ENCODE results near the gene PUM1.

The PUM1 gene

DNA sequence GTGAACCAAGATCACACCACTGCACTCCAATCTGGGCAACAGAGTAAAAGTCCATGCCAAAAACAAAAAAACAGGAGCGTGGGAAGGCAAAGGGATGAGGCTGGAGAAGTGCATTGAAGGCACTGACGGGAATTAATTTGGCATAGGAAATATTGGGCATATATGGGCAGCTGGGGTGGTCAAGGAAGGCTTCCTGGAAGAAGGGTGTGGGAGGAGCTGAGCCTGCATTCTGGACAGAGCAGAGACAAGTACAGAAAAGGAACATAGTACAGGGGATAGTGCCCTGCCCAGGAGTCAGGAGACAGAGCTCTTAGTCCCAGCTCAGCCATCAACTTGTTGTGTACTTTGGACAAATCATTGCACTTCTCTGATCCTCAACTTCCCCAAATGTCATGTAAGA is 168.6 kb downstream of the PUM1 start:
- Histone ChIP-seq H3K4ac (ENCODE audit: low read depth, low read length) (no peak overlapping the region), H3K4me1 (ENCODE audit: control insufficient read depth in 1 of 2, insufficient read depth in 2 of 2, low read length in 2 of 2) (peaks cover 0 to 6% of the 10 kb centered on the region in 2 experiments), H3K9ac (ENCODE audit: low read length) (no peak overlapping the region), H3K79me1 (ENCODE audit: low read length) (peaks cover 1% of the 10 kb centered on the region), H2BK12ac (ENCODE audit: low read length) (no peak overlapping the region), H3K4me3 (ENCODE audit: low read depth, low read length) (no peak overlapping the region), H3K27me3 (ENCODE audit: insufficient read depth, low read length) (no peaks in the 10 kb centered on the region), H4K8ac (ENCODE audit: low read depth, low read length) (no peak overlapping the region), H3K9me3 (ENCODE audit: insufficient read depth, low read depth, low read length) (peaks cover 8% of the 10 kb centered on the region), H3K4me2 (ENCODE audit: low read length) (no peak overlapping the region), H2BK5ac (ENCODE audit: low read depth, low read length, poor library complexity) (no peak overlapping the region), H3K23ac (ENCODE audit: low read length) (no peak overlapping the region), H3K18ac (ENCODE audit: low read length) (no peak overlapping the region), H3K14ac (ENCODE audit: low read length) (no peak overlapping the region), H3K27ac (ENCODE audit: low read depth, low read length) (no peak overlapping the region), H3K36me3 (ENCODE audit: control insufficient read depth in 1 of 2, insufficient read depth in 2 of 2, low read length in 2 of 2) (peaks cover 4 to 7% of the 10 kb centered on the region in 2 experiments), H4K12ac (ENCODE audit: low read depth, low read length) (no peak overlapping the region), H2AK5ac (ENCODE audit: low read length) (no peak overlapping the region), H3K79me2 (ENCODE audit: control insufficient read depth, insufficient read depth, low read length, poor library complexity) (peaks cover 2% of the 10 kb centered on the region), H2BK120ac (ENCODE audit: insufficient read depth, low read length, poor library complexity) (no peak overlapping the region), H4K91ac (ENCODE audit: low read depth, low read length) (no peak overlapping the region), H2AFZ (ENCODE audit: insufficient read depth, low read length, poor library complexity) (no peak overlapping the region)
- WGBS (ENCODE audit: extremely low coverage, insufficient coverage, insufficient read length) = no CpG with 5 or more reads among the region's 2 CpGs
- DNase-seq = no peak

DNA sequence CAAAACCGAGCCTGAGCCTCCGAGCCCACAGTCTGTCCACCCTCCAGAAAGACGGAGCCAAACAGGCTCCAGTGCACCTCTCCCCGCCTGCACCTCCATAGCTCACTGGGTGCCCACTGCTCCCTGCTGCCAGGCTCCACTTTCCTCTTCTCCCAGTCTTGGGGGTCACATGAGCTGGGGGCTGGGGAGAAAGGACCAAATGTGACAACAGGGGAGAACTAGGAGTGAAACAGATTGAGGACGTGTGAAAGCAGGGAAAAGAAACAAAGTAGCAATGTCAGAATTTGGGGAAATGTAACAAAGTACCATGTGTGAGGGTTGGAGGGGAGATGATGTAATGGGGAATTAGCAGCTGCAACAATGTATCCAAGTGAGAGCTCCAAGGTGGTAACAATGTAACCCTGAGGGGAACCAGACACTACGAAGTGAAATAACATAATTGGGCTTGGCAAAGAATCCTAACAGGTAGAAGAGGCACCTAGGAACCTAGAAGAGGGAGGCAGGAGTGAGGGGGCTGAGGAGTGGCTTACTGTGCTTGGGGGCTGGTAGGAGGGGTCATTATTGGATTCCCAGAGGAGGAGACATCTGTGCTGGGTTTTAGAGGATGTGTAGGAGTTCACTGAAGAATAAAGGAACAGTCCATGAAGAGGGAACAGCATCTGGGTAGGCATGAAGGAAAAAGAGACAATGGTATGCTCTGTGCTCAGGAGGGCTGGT is 169.4 kb downstream of the PUM1 start:
- WGBS (ENCODE audit: extremely low coverage, insufficient coverage, insufficient read length) = no CpG with 5 or more reads among the region's 6 CpGs
- Histone ChIP-seq H3K4me1 (ENCODE audit: control insufficient read depth in 1 of 2, insufficient read depth in 2 of 2, low read length in 2 of 2) (peaks cover 0 to 5% of the 10 kb centered on the region in 2 experiments), H4K12ac (ENCODE audit: low read depth, low read length) (no peak overlapping the region), H3K14ac (ENCODE audit: low read length) (no peak overlapping the region), H3K23ac (ENCODE audit: low read length) (no peak overlapping the region), H4K91ac (ENCODE audit: low read depth, low read length) (no peak overlapping the region), H3K79me2 (ENCODE audit: control insufficient read depth, insufficient read depth, low read length, poor library complexity) (peaks cover 2% of the 10 kb centered on the region), H3K4me3 (ENCODE audit: low read depth, low read length) (no peak overlapping the region), H3K4ac (ENCODE audit: low read depth, low read length) (no peak overlapping the region), H3K9ac (ENCODE audit: low read length) (no peak overlapping the region), H3K36me3 (ENCODE audit: control insufficient read depth in 1 of 2, insufficient read depth in 2 of 2, low read length in 2 of 2) (peaks cover 4 to 7% of the 10 kb centered on the region in 2 experiments), H3K79me1 (ENCODE audit: low read length) (no peaks in the 10 kb centered on the region), H2AFZ (ENCODE audit: insufficient read depth, low read length, poor library complexity) (no peak overlapping the region), H2BK5ac (ENCODE audit: low read depth, low read length, poor library complexity) (no peak overlapping the region), H2AK5ac (ENCODE audit: low read length) (no peak overlapping the region), H3K4me2 (ENCODE audit: low read length) (no peak overlapping the region), H3K18ac (ENCODE audit: low read length) (no peak overlapping the region), H3K27ac (ENCODE audit: low read depth, low read length) (no peak overlapping the region), H2BK120ac (ENCODE audit: insufficient read depth, low read length, poor library complexity) (no peak overlapping the region), H4K8ac (ENCODE audit: low read depth, low read length) (no peak overlapping the region), H3K27me3 (ENCODE audit: insufficient read depth, low read length) (no peaks in the 10 kb centered on the region), H3K9me3 (ENCODE audit: insufficient read depth, low read depth, low read length) (peaks cover 8% of the 10 kb centered on the region), H2BK12ac (ENCODE audit: low read length) (no peak overlapping the region)
- no peak for DNase-seq

DNA sequence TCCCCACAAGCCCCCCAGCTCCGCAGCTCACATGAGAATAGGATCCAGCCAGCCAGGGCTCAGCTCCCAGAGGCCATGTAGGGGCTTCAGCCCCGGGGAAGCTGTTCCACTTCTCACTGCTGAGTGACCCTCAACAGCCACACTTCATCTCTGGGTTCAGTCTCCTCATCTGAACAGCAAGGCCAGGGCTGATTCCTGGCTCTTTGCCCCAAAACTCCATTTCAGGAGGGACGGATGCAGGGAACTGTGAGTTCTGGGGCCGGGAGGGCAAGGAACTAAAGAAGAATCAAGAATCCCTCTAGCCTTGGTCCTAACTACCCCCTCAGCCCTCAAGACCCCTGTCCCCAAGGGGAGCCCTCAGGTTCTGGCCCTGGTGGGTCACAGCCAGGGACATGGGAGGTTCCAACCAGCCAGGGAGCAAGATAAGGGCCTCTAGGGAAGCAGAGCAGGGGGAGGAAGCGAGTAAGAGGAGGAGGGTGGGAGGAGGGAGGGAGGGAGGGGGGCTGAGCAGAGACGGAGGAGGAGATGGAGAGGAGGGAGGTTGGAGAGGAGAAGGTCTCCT is 170.1 kb downstream of the PUM1 start:
- Histone ChIP-seq H4K91ac (ENCODE audit: low read depth, low read length) (no peak overlapping the region), H3K4ac (ENCODE audit: low read depth, low read length) (no peak overlapping the region), H3K18ac (ENCODE audit: low read length) (no peak overlapping the region), H3K79me2 (ENCODE audit: control insufficient read depth, insufficient read depth, low read length, poor library complexity) (peaks cover 2% of the 10 kb centered on the region), H2BK5ac (ENCODE audit: low read depth, low read length, poor library complexity) (no peak overlapping the region), H2AK5ac (ENCODE audit: low read length) (no peak overlapping the region), H3K14ac (ENCODE audit: low read length) (no peak overlapping the region), H2BK12ac (ENCODE audit: low read length) (no peak overlapping the region), H3K23ac (ENCODE audit: low read length) (no peak overlapping the region), H3K27ac (ENCODE audit: low read depth, low read length) (no peak overlapping the region), H4K12ac (ENCODE audit: low read depth, low read length) (no peak overlapping the region), H3K36me3 (ENCODE audit: control insufficient read depth in 1 of 2, insufficient read depth in 2 of 2, low read length in 2 of 2) (peaks cover 4 to 7% of the 10 kb centered on the region in 2 experiments), H3K4me3 (ENCODE audit: low read depth, low read length) (no peak overlapping the region), H3K9ac (ENCODE audit: low read length) (no peak overlapping the region), H3K9me3 (ENCODE audit: insufficient read depth, low read depth, low read length) (peaks cover 8% of the 10 kb centered on the region), H3K27me3 (ENCODE audit: insufficient read depth, low read length) (no peaks in the 10 kb centered on the region), H3K4me2 (ENCODE audit: low read length) (no peak overlapping the region), H3K79me1 (ENCODE audit: low read length) (no peaks in the 10 kb centered on the region), H2BK120ac (ENCODE audit: insufficient read depth, low read length, poor library complexity) (no peak overlapping the region), H2AFZ (ENCODE audit: insufficient read depth, low read length, poor library complexity) (no peak overlapping the region), H4K8ac (ENCODE audit: low read depth, low read length) (no peak overlapping the region), H3K4me1 (ENCODE audit: control insufficient read depth in 1 of 2, insufficient read depth in 2 of 2, low read length in 2 of 2) (peaks cover 0 to 5% of the 10 kb centered on the region in 2 experiments)
- WGBS (ENCODE audit: extremely low coverage, insufficient coverage, insufficient read length) = no CpG with 5 or more reads among the region's 6 CpGs
- no peak for DNase-seq

DNA sequence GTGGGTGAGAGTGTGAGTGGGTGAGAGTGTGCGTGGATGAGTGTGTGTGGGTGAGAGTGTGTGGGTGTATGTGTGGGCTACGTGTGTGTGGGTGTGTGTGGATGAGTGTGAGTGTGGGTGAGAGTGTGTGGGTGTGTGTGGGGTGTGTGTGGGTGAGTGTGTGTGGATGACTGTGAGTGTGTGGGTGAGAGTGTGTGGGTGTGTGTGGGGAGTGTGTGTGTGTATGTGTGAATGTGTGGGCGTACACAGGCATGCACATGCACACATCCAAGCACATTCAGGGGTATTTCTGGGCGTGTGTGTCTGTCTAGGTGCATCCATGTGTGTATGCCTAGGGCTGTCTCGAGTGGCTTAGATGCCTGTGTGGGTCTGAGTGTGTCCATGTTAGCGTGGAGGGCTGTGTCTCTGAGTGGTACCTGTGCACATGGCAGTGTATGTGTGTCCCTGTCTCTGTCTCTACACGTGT is 171.0 kb downstream of the PUM1 start:
- Histone ChIP-seq H3K14ac (ENCODE audit: low read length) (no peak overlapping the region), H3K23ac (ENCODE audit: low read length) (peak overlapping the region; percentile 50)
- 100% methylated on average over 2 of the region's 7 CpGs for WGBS (ENCODE audit: extremely low coverage, insufficient coverage, insufficient read length)

More for the DNA sequence above, 171.0 kb downstream of the PUM1 start:
- H2AFZ ChIP-seq (ENCODE audit: insufficient read depth, low read length, poor library complexity) = no peak overlapping the region
- H3K79me2 ChIP-seq (ENCODE audit: control insufficient read depth, insufficient read depth, low read length, poor library complexity) = peaks cover 2% of the 10 kb centered on the region
- H3K27me3 ChIP-seq (ENCODE audit: insufficient read depth, low read length) = no peaks in the 10 kb centered on the region
- peaks cover 0 to 5% of the 10 kb centered on the region in 2 experiments for H3K4me1 ChIP-seq (ENCODE audit: control insufficient read depth in 1 of 2, insufficient read depth in 2 of 2, low read length in 2 of 2)
- peaks cover 4% of the 10 kb centered on the region in 2 experiments for H3K36me3 ChIP-seq (ENCODE audit: control insufficient read depth in 1 of 2, insufficient read depth in 2 of 2, low read length in 2 of 2)
- H3K9ac ChIP-seq (ENCODE audit: low read length) = no peak overlapping the region
- H3K4me3 ChIP-seq (ENCODE audit: low read depth, low read length) = peak overlapping the region; percentile 20
- no peak overlapping the region for H3K18ac ChIP-seq (ENCODE audit: low read length)
- no peak overlapping the region for H3K4ac ChIP-seq (ENCODE audit: low read depth, low read length)
- H2BK5ac ChIP-seq (ENCODE audit: low read depth, low read length, poor library complexity) = no peak overlapping the region
- no peak overlapping the region for H4K8ac ChIP-seq (ENCODE audit: low read depth, low read length)
- H2BK120ac ChIP-seq (ENCODE audit: insufficient read depth, low read length, poor library complexity) = no peak overlapping the region
- no peak overlapping the region for H3K4me2 ChIP-seq (ENCODE audit: low read length)
- H3K79me1 ChIP-seq (ENCODE audit: low read length) = no peaks in the 10 kb centered on the region
- no peak overlapping the region for H4K91ac ChIP-seq (ENCODE audit: low read depth, low read length)
- H3K27ac ChIP-seq (ENCODE audit: low read depth, low read length) = no peak overlapping the region
- H2BK12ac ChIP-seq (ENCODE audit: low read length) = no peak overlapping the region
- H4K12ac ChIP-seq (ENCODE audit: low read depth, low read length) = no peak overlapping the region
- H2AK5ac ChIP-seq (ENCODE audit: low read length) = no peak overlapping the region
- no peak for DNase-seq
- peaks cover 8% of the 10 kb centered on the region for H3K9me3 ChIP-seq (ENCODE audit: insufficient read depth, low read depth, low read length)

Data from trophoblast cell (in vitro differentiated cells and primary cell).